Brain microvascular endothelial cell (primary cell): ENCODE data around the gene TASOR2.
A peak's percentile ranks its signal among the peaks of the same experiment; 100 is the strongest.

Source experiments
- DNase-seq: peaks from one replicate; pipeline ENCODE4 v3.0.0-alpha.2; 2020
- H3K27ac ChIP-seq: fragments of 250-450 bp; sonication (Bioruptor Pico); 2 replicates; pipeline ENCODE4 v1.5.1; 2020; ENCODE audit warnings: mild to moderate bottlenecking, moderate library complexity
- H3K27me3 ChIP-seq: fragments of 250-450 bp; sonication (Bioruptor Pico); replicated peaks from 2 replicates; pipeline ENCODE4 v1.5.1; 2020; ENCODE audit warnings: mild to moderate bottlenecking
- H3K36me3 ChIP-seq: fragments of 250-450 bp; sonication (Bioruptor Pico); replicated peaks from 2 replicates; pipeline ENCODE4 v1.5.1; 2020; ENCODE audit warnings: mild to moderate bottlenecking
- H3K4me3 ChIP-seq: 2 replicates; pipeline ENCODE4 v1.5.1; 2011; ENCODE audit warnings: low read depth, mild to moderate bottlenecking, control low read depth, low read length, moderate library complexity
- in situ Hi-C: cut with HindIII; loops from 2 replicates; pipeline ENCODE4 v1.10.0; 2017; ENCODE audit warnings: low sequenced_read_pairs, low pct_ligation_motif_present
- TF ChIP-seq, protein P1 (sequence below): IDR thresholded peaks from 2 replicates; pipeline ENCODE4 v1.5.1; 2011; ENCODE audit warnings: low read depth, mild to moderate bottlenecking, moderate library complexity, low read length, control low read depth, inconsistent platforms; ENCODE audit errors: missing control alignments

Gene TASOR2

DNA sequence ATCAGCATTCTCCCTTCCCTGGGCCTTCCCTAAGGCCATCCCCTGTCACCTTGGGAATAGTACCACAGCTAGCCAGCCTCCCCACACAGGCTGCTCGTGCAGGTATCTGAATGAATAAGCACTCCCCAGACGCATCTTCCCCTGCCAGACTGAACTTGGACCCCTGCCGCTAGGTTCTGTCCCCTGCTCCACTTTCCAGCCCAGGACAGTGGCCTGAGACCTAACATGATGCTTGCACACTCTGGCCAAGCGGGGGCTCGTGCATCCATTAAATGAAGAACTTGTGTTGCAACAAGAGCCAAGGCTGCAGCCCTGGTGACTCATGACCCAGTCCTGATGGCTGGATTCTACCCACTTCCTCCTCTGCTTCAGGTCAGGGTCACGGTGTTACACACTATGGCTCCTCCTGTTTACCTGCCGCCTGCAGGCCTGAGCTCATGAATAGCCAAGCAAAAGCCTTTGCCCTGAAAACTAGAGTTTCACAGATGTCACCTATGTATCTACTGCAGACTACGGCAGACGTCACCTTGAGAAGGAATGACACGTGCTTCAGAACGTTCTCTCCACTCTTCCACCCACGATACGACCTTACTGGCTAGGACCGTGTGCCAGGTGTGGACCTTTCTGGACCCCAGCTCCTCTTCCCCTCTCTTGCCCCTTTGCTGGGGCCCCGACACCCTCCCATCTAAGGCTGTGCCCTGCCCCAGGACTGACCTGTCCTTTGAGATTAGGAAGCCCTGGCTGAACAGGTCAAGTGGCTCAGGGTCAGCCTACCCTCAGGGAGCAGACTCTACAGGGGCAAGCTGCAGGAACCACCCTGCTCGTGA lies 24.7 kb upstream of the TASOR2 start:
- no peaks in the 10 kb centered on the region for H3K36me3 ChIP-seq
- in situ Hi-C loops, result no loop called here
- H3K27ac ChIP-seq, result no peak overlapping the region
- TF ChIP-seq, protein P1, sequence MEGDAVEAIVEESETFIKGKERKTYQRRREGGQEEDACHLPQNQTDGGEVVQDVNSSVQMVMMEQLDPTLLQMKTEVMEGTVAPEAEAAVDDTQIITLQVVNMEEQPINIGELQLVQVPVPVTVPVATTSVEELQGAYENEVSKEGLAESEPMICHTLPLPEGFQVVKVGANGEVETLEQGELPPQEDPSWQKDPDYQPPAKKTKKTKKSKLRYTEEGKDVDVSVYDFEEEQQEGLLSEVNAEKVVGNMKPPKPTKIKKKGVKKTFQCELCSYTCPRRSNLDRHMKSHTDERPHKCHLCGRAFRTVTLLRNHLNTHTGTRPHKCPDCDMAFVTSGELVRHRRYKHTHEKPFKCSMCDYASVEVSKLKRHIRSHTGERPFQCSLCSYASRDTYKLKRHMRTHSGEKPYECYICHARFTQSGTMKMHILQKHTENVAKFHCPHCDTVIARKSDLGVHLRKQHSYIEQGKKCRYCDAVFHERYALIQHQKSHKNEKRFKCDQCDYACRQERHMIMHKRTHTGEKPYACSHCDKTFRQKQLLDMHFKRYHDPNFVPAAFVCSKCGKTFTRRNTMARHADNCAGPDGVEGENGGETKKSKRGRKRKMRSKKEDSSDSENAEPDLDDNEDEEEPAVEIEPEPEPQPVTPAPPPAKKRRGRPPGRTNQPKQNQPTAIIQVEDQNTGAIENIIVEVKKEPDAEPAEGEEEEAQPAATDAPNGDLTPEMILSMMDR, result no peak
- DNase-seq, result peak; percentile 53
- H3K27me3 ChIP-seq, result no peaks in the 10 kb centered on the region
- H3K4me3 ChIP-seq, result no peak overlapping the region

DNA sequence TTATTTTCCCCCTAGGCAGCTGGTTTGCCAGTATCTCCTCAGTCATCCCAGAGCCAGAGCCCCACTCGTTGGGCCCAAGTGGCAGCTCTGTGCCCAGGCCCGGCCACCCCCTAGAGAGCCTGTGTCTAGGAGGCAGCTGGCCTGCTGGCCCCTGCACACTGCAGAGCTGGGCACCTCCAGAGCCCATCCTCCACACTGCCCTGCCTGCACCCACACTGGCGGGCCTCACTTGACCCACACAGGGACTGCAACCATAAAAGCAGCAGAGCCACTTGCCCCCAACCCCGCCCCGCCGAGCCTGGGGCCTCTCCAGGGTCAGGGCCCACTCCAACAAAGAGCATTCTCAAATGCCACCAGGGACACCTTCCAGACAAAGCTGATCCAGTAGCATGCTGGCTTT lies 23.6 kb upstream of the TASOR2 start:
- Histone ChIP-seq H3K4me3 (no peak overlapping the region), H3K36me3 (no peaks in the 10 kb centered on the region), H3K27me3 (no peaks in the 10 kb centered on the region), H3K27ac (no peak overlapping the region)
- no peak for DNase-seq
- in situ Hi-C loops, result no loop called here
- TF ChIP-seq, protein P1, result no peak

DNA sequence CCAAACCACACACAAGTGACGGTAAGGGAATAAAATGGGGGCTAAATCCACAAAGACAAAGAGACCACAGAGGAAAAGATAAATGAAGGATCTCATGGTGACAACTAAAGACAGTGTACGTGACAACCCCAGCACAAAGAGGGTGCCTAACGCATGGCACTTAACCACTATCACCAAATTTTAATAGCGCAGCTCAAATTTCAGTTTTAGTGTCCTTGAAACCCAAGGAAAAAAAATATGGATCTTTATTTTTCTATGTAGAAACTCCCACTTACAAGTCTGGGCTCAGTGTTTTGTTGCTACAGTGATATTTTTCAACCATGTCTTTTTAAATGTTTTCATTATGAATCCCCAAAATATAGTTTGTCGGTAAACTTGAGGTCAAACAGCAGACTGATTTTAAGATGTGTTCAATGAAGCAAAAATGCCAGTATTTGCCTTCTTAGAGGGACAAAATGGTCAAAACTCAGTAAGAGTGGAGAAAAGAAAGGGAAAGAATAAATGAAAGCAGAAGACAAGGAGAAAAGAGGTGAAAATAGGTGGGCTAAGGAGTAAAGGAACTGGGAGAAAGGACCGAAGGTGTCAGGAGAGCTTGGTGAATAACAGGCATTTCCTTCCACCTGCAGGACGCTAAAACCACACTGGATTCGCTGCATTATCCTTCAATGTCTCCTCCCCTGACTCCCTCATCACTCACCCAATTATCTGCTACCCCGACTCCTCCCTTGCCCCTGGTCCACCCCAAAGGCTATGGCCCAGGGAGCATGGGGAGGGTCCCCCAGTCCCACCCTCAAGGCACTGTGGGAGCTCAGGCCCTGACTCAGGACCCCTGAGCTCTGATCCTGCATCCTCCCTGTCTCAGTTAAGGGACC lies 21.7 kb upstream of the TASOR2 start:
- Histone ChIP-seq H3K27me3 (no peaks in the 10 kb centered on the region), H3K27ac (no peak overlapping the region), H3K36me3 (no peaks in the 10 kb centered on the region), H3K4me3 (no peak overlapping the region)
- no peak for DNase-seq
- TF ChIP-seq, protein P1, result no peak
- in situ Hi-C loops, result no loop called here

DNA sequence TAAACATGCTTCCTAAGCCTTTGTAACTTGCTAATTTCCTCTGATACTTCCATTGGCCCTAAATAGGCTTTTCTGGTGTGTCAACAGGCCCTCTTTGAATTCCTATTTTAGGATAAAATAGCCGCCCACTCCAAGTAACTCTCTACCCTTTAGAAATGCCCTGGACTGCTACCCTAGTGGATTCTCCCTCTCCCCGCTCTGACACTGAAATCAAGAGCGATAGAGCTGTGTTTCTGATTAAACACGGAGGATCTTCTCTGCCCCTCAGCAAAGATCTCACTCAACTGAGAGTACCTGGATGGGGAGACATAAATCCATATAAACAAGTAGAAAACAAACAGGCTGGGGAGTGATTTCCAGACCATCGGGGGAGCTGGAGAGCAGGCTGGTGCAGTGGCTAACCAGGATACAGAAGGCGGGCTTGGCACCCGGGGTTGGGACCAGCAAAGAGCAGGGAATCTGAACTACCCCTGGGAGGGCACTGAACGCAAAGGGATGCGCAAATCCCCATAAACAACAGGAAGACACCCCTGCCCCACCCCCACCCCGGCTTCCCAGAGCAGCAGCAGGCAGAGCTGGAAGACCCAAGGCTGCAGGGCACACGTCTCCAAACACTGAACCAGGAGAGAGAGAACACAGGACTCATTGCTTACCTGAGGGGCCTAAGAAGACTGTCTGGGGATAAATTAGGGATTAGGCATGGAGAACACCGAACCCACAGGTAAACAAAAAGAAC lies 20.8 kb upstream of the TASOR2 start:
- TF ChIP-seq, protein P1, result no peak
- Histone ChIP-seq H3K27me3 (no peaks in the 10 kb centered on the region), H3K36me3 (no peaks in the 10 kb centered on the region), H3K27ac (no peak overlapping the region), H3K4me3 (no peak overlapping the region)
- no peak for DNase-seq
- in situ Hi-C loops, result no loop called here

DNA sequence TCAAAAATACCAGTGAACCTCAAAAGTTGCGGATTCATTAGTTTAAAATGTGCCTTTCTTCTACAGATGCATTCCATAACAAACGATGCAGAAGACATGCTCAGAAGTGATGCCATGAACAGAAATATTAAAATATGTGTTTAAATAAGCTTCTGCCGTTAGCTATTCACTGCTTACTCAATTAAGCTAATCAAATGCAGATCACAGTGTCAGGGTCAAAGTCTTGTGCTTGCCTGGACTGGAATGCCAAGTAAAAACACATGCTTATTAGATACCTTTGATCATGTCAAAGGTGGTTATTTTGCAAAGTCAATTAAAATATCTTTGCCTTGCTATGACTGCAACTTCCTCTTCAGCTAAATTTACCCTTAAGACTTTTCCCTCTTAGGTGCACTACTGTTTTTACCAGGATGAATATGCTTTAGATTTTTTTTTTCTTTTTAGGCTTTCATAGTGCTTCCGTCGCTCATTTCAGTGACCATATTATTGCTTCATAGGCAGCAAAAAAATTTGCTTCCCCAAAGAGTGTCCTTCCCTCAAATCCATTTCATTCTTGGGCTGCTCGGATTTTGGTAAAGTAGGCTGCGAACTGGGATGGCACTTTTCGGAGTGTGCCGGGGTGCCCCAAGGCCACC lies 19.1 kb upstream of the TASOR2 start:
- peak overlapping the region; percentile 89 for H3K4me3 ChIP-seq
- no peaks in the 10 kb centered on the region for H3K36me3 ChIP-seq
- no peak for DNase-seq
- H3K27me3 ChIP-seq, result no peaks in the 10 kb centered on the region
- in situ Hi-C loops, result no loop called here
- TF ChIP-seq, protein P1, result no peak
- no peak overlapping the region for H3K27ac ChIP-seq
